G401.6 (cell line): ENCODE data around the gene CROCC2.

Source experiments
- FAIRE-seq: peaks from 2 replicates; lab custom pipeline; 2012; peaks lifted over from hg19 to GRCh38; lab: Jason Lieb, UNC

CROCC2 gene

GRCh38 chr2:240906141-240906910, at the start of gene CROCC2:
TSS of gene CROCC2 (plus strand) at chr2:240906336. CDS start at chr2:240906514, 178 bp downstream.
- FAIRE-seq: no peak

- FAIRE-seq: no peak
These were observed 48.8 kb upstream of the CROCC2 start for GRCh38 chr2:240857039-240858008.

- no peak for FAIRE-seq
These were observed 47.8 kb upstream of the CROCC2 start for GRCh38 chr2:240858321-240858720.

GRCh38 chr2:240858871-240859270, 47.3 kb upstream of the CROCC2 start:
- FAIRE-seq: no peak

- no peak for FAIRE-seq
These were observed 44.6 kb upstream of the CROCC2 start for GRCh38 chr2:240861547-240861946.

GRCh38 chr2:240864475-240864874, 41.7 kb upstream of the CROCC2 start:
- no peak for FAIRE-seq

GRCh38 chr2:240865391-240865790, 40.7 kb upstream of the CROCC2 start:
- no peak for FAIRE-seq

GRCh38 chr2:240868286-240869108, 37.6 kb upstream of the CROCC2 start, which contains the start of gene AGXT:
TSS of gene AGXT (plus strand) at chr2:240868824. CDS start at chr2:240868866, 42 bp downstream.
- no peak for FAIRE-seq

- FAIRE-seq: no peak
These were observed 36.8 kb upstream of the CROCC2 start for GRCh38 chr2:240869109-240869955.

- no peak for FAIRE-seq
These were observed 35.9 kb upstream of the CROCC2 start for GRCh38 chr2:240869956-240870875.

GRCh38 chr2:240871071-240871958, 34.8 kb upstream of the CROCC2 start:
- no peak for FAIRE-seq

- FAIRE-seq: no peak
These were observed 33.6 kb upstream of the CROCC2 start for GRCh38 chr2:240872317-240873097.

GRCh38 chr2:240873098-240873788, 32.9 kb upstream of the CROCC2 start:
- FAIRE-seq: no peak

GRCh38 chr2:240873805-240874714, 32.1 kb upstream of the CROCC2 start:
- no peak for FAIRE-seq

GRCh38 chr2:240874715-240875227, 31.4 kb upstream of the CROCC2 start:
- FAIRE-seq: no peak
